GM12878 (cell line): ENCODE data around the gene C11orf97. TPM values are rescaled to one million over a fixed set of nuclear protein-coding genes. Genes with fewer than 3 reads are reported as not detected.

Experiments used
- ATAC-seq: fragments of 200-7000 bp; cut with Tn5 transposase; 3 replicates; pipeline ENCODE4 v1.9.1; 2020; ENCODE audit warnings: mild to moderate bottlenecking, moderate library complexity
- BruUV-seq: library from RNA; stranded (reverse); fragments of 400-500 nt; replicated peaks from 2 replicates; lab custom pipeline; 2021; lab: Mats Ljungman, UMichigan
- CTCF ChIA-PET: fragments of 300-600 bp; sonication (Branson Sonifier 250); formaldehyde crosslinking; extraction: SDS; loops from one replicate; lab custom pipeline; 2021; ENCODE audit warnings: inconsistent platforms; lab: Yijun Ruan, JAX
- POLR2A ChIA-PET: fragments of 350-600 bp; formaldehyde crosslinking; extraction: SDS; loops from one replicate; lab custom pipeline; 2021; ENCODE audit warnings: inconsistent platforms; lab: Charles Lee
- RAD21 ChIA-PET: fragments of 300-600 bp; sonication (Branson Sonifier 250); formaldehyde crosslinking; loops from one replicate; lab custom pipeline; 2023; ENCODE audit warnings: antibody characterized with exemption; ENCODE audit not compliant: unreplicated experiment; lab: Charles Lee
- SMC1A ChIA-PET: fragments of 300-600 bp; sonication (Branson Sonifier 250); formaldehyde crosslinking; loops from one replicate; lab custom pipeline; 2023; ENCODE audit not compliant: unreplicated experiment, uncharacterized antibody; lab: Charles Lee
- DNase-seq: peaks from one replicate; pipeline ENCODE4 v3.0.0-alpha.2; 2011; ENCODE audit warnings: low read depth, low spot score
- FAIRE-seq: peaks from 3 replicates; lab custom pipeline; 2011; peaks lifted over from hg19 to GRCh38; lab: Jason Lieb, UNC
- H2AFZ ChIP-seq: 2 replicates; pipeline ENCODE4 v1.6.0; 2011; ENCODE audit warnings: low read depth, low read length, control low read depth; ENCODE audit not compliant: control insufficient read depth
- H3K27ac ChIP-seq: 2 replicates; pipeline ENCODE4 v1.5.1; 2011; ENCODE audit warnings: control low read depth; ENCODE audit not compliant: control insufficient read depth, insufficient read depth
- H3K27me3 ChIP-seq, 2 experiments: replicated peaks in 1 of 2; 2 replicates each; pipeline versions ENCODE4 v1.6.0 to v1.6.1; 2011; ENCODE audit warnings: low read length in 1 of 2; ENCODE audit not compliant: control insufficient read depth in 2 of 2, insufficient read depth in 2 of 2
- H3K36me3 ChIP-seq, 2 experiments: 2 replicates each; pipeline ENCODE4 v1.5.1; 2011; ENCODE audit warnings: low read length in 1 of 2; ENCODE audit not compliant: control insufficient read depth in 2 of 2, insufficient read depth in 2 of 2
- H3K4me1 ChIP-seq: 2 replicates; pipeline ENCODE4 v1.6.1; 2011; ENCODE audit warnings: mild to moderate bottlenecking, low read length, moderate library complexity, mixed read lengths; ENCODE audit not compliant: control insufficient read depth, insufficient read depth
- H3K4me2 ChIP-seq: 2 replicates; pipeline ENCODE4 v1.6.0; 2011; ENCODE audit warnings: control low read depth; ENCODE audit not compliant: control insufficient read depth, insufficient read depth
- H3K4me3 ChIP-seq: fragments of 200-600 bp; sonication (generic); 2 replicates; pipeline ENCODE4 v1.5.1; 2016
- H3K79me2 ChIP-seq: 2 replicates; pipeline ENCODE4 v1.6.0; 2011; ENCODE audit warnings: low read length; ENCODE audit not compliant: control insufficient read depth, insufficient read depth
- H3K9ac ChIP-seq: 2 replicates; pipeline ENCODE4 v1.8.0; 2011; ENCODE audit warnings: low read length, control low read depth, mixed read lengths; ENCODE audit not compliant: control insufficient read depth, insufficient read depth
- H3K9me3 ChIP-seq: replicated peaks from 3 replicates; pipeline ENCODE4 v1.5.1; 2011; ENCODE audit warnings: mild to moderate bottlenecking, low read length; ENCODE audit not compliant: control insufficient read depth, insufficient read depth
- H4K20me1 ChIP-seq: 2 replicates; pipeline ENCODE4 v1.6.0; 2011; ENCODE audit not compliant: control insufficient read depth, insufficient read depth
- MLLT1 ChIP-seq: fragments of 450-650 bp; IDR thresholded peaks from 2 replicates; pipeline ENCODE4 v1.6.1; 2016; ENCODE audit warnings: mild to moderate bottlenecking
- MYB ChIP-seq: fragments of 150-350 bp; IDR thresholded peaks from 2 replicates; pipeline ENCODE4 v1.6.1; 2014; ENCODE audit warnings: mild to moderate bottlenecking, low read depth, low read length, borderline replicate concordance
- ZBTB33 ChIP-seq: fragments of 450-650 bp; IDR thresholded peaks from 2 replicates; pipeline ENCODE4 v1.6.1; 2017; ENCODE audit warnings: mild to moderate bottlenecking
- ZBTB40 ChIP-seq: fragments of 450-650 bp; IDR thresholded peaks from 2 replicates; pipeline ENCODE4 v1.6.1; 2016; ENCODE audit warnings: mild to moderate bottlenecking, moderate library complexity, borderline replicate concordance
- WGBS: methylation state at CpG from one replicate; pipeline ENCODE4 v1.1.6; 2016; ENCODE audit warnings: low lambda C conversion rate; ENCODE audit not compliant: insufficient replicate concordance, insufficient coverage; ENCODE audit errors: missing lambda C conversion rate; 5-methylcytosine and 5-hydroxymethylcytosine counted together
- in situ Hi-C: fragments of 300-500 bp; cut with MboI; formaldehyde crosslinking; loops from 9 replicates; pipeline ENCODE4 v1.14.3; 2018; ENCODE audit warnings: mixed read lengths
- intact Hi-C: fragments of 100-400 bp; cut with micrococcal nuclease; formaldehyde crosslinking; loops from one replicate; pipeline ENCODE4 v1.14.2; 2022; ENCODE audit not compliant: unreplicated experiment
- polyA plus RNA-seq, 11 experiments: library from polyadenylated mRNA; depleted of rRNA in 4 of 11; unstranded in 6 of 11; stranded (reverse) in 5 of 11; fragments of >200 nt; fragmentation: Nextera tagmentation in 4 of 11; fragmentation: Illumina TruSeq in 1 of 11; extraction: Ambion mirVana in 4 of 11; extraction: Trizol in 1 of 11; gene quantifications; 1 replicate in 1 of 11; 2 replicates in 10 of 11; pipeline versions ENCODE4 v1.2.1 to v1.2.3, GENCODE V29; 2011 to 2016; ENCODE audit warnings: inconsistent platforms in 2 of 11, missing spikeins in 2 of 11, low read depth in 1 of 11
- total RNA-seq, 4 experiments: library from RNA; depleted of rRNA in 3 of 4; stranded (reverse); fragments of >200 nt in 3 of 4; fragmentation: Illumina TruSeq in 1 of 4; extraction: Trizol in 1 of 4; gene quantifications; 2 replicates each; pipeline versions ENCODE4 v1.2.1 to v1.2.3, GENCODE V29; 2013 to 2021
- TF ChIP-seq, protein P1 (sequence below): fragments of 150-350 bp; IDR thresholded peaks from 2 replicates; pipeline ENCODE4 v1.6.1; 2016; ENCODE audit warnings: low read depth, low read length

Gene C11orf97
- total and polyA plus RNA-seq, 10 of the 15 experiments (the other 5 are each of a cell fraction or from before 2014, with no cell fraction given) = not detected

GRCh38 chr11:94545264-94546161, 33.3 kb downstream of the C11orf97 start:
- Histone ChIP-seq H3K4me3 (peak overlapping the region; percentile 80; the same call in 1 of the 2 replicates), H3K27me3 (no peaks in the 10 kb centered on the region), H3K79me2 (peaks cover 2% of the 10 kb centered on the region), H3K9me3 (no peaks in the 10 kb centered on the region), H3K27ac (no peak overlapping the region), H3K4me2 (peak overlapping the region; percentile 77), H3K9ac (no peak overlapping the region), H3K4me1 (no peaks in the 10 kb centered on the region; the same call in 1 of the 2 replicates), H3K36me3 (no peaks in the 10 kb centered on the region), H2AFZ (no peak overlapping the region), H4K20me1 (no peaks in the 10 kb centered on the region)
- in situ Hi-C loops = no loop called here
- DNase-seq (no peak), FAIRE-seq (no peak), ATAC-seq (no peak)
- SMC1A ChIA-PET = interaction anchor here (0.8 to 6.8 kb wide), 5 partner anchors 9 to 57 kb away, joined by 3 to 107 read pairs (median 5); no protein-coding TSS in a partner anchor
- RAD21 ChIA-PET = interaction anchor here (0.9 to 9.3 kb wide), 8 partner anchors 14 to 58 kb away, joined by 3 to 52 read pairs (median 4); no protein-coding TSS in a partner anchor
- CTCF ChIA-PET = interaction anchor here (0.9 to 4.2 kb wide), 10 partner anchors 10 to 57 kb away, joined by 3 to 36 read pairs (median 4); partner anchors contain the start of gene C11orf97
- TF ChIP-seq ZBTB33 (peak; percentile 65; the same call in 1 of the 2 replicates), MLLT1 (peak; percentile 98; the same call in 1 of the 2 replicates), MYB (no peak), ZBTB40 (0 out of 2 replicates have a peak, but pooled peaks have one; percentile 32)
- TF ChIP-seq, protein P1, sequence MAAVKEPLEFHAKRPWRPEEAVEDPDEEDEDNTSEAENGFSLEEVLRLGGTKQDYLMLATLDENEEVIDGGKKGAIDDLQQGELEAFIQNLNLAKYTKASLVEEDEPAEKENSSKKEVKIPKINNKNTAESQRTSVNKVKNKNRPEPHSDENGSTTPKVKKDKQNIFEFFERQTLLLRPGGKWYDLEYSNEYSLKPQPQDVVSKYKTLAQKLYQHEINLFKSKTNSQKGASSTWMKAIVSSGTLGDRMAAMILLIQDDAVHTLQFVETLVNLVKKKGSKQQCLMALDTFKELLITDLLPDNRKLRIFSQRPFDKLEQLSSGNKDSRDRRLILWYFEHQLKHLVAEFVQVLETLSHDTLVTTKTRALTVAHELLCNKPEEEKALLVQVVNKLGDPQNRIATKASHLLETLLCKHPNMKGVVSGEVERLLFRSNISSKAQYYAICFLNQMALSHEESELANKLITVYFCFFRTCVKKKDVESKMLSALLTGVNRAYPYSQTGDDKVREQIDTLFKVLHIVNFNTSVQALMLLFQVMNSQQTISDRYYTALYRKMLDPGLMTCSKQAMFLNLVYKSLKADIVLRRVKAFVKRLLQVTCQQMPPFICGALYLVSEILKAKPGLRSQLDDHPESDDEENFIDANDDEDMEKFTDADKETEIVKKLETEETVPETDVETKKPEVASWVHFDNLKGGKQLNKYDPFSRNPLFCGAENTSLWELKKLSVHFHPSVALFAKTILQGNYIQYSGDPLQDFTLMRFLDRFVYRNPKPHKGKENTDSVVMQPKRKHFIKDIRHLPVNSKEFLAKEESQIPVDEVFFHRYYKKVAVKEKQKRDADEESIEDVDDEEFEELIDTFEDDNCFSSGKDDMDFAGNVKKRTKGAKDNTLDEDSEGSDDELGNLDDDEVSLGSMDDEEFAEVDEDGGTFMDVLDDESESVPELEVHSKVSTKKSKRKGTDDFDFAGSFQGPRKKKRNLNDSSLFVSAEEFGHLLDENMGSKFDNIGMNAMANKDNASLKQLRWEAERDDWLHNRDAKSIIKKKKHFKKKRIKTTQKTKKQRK = no peak
- intact Hi-C loops = loop anchor here (2.0 kb wide), 1 partner anchor 37 kb away; no protein-coding TSS in a partner anchor
- BruUV-seq = no TSS peak
- 97% methylated on average over 54 of the region's 54 CpGs for WGBS
- POLR2A ChIA-PET = interaction anchor here (0.6 to 4.6 kb wide), 5 partner anchors 11 to 57 kb away, joined by 3 to 27 read pairs (median 5); no protein-coding TSS in a partner anchor
